Gastrocnemius medialis (tissue), 4 donors: Measurements from ENCODE around the gene CLDN3.

Source experiments
- POLR2A ChIP-seq, 2 donors: fragments of 450-650 bp; IDR thresholded peaks; one replicate each; pipeline ENCODE4 v1.6.1; 2017; ENCODE audit warnings: antibody characterized with exemption in 2 of 2, mild to moderate bottlenecking in 2 of 2, moderate library complexity in 2 of 2
- TF ChIP-seq, protein P1 (sequence below), 5 experiments: fragments of 450-650 bp in 3 of 5; fragments of 200-600 bp in 2 of 5; sonication (generic) in 2 of 5; IDR thresholded peaks in 4 of 5; conservative IDR thresholded peaks in 1 of 5; 1 replicate in 4 of 5; 2 replicates in 1 of 5; pipeline ENCODE4 v1.5.1; 2016 to 2019; ENCODE audit warnings: antibody characterized with exemption in 5 of 5, mild to moderate bottlenecking in 3 of 5, moderate library complexity in 3 of 5

GRCh38 chr7:73799282-73800141 is 29.4 kb upstream of the CLDN3 start:
- TF ChIP-seq, protein P1, sequence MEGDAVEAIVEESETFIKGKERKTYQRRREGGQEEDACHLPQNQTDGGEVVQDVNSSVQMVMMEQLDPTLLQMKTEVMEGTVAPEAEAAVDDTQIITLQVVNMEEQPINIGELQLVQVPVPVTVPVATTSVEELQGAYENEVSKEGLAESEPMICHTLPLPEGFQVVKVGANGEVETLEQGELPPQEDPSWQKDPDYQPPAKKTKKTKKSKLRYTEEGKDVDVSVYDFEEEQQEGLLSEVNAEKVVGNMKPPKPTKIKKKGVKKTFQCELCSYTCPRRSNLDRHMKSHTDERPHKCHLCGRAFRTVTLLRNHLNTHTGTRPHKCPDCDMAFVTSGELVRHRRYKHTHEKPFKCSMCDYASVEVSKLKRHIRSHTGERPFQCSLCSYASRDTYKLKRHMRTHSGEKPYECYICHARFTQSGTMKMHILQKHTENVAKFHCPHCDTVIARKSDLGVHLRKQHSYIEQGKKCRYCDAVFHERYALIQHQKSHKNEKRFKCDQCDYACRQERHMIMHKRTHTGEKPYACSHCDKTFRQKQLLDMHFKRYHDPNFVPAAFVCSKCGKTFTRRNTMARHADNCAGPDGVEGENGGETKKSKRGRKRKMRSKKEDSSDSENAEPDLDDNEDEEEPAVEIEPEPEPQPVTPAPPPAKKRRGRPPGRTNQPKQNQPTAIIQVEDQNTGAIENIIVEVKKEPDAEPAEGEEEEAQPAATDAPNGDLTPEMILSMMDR (IDR thresholded peaks at IDR 0.05 in 4 of 5, conservative IDR thresholded peaks at IDR 0.05 in 1 of 5) = no peak
- no peak for TF ChIP-seq POLR2A (IDR thresholded peaks at IDR 0.05)
